ENCODE measurements around the gene NFIX.

Gene NFIX

DNA sequence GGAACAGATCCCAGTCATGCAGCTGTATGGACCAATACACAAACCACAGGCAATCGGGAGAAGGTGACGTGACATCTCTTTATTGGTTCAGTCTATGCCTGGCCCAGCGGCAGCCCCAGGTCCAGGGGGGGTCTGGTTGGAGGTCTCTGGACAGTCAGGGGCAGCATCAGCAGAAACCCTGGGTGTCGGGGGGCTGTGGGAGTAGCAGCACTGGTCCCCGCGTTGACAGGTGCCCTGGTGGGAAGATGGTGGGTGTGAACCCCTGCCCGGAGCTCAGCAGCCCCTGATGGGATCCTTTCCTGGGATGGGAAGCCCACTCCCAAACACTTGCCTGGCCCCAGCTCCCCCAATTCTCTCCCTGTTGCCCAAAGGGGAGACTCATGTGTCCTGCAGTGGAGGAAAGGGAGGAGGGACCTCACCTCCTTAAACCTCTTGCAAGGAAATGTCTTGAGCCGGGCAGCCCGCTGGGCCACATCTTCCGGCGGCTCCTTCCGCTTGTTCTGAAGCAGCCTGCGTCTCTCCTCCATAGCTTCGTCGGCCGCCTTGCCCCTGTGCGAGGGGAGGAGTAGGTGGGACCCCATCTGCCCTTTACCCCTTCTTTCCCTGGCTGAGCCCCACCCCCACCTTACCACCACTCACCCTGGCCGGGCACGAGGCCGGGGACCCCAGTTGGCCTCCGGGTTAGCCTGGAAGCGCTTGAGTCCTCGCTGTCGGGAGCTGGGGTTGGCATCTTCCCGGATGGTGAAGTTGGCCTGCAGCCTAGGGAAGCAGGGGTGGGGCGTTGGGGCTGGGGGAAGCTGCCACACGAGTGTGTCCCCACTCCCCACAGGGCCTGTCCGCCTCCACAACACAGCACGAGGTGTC is 109.8 kb downstream of the NFIX start:
- no peak for DNase-seq (ENCODE audit: low read depth)

DNA sequence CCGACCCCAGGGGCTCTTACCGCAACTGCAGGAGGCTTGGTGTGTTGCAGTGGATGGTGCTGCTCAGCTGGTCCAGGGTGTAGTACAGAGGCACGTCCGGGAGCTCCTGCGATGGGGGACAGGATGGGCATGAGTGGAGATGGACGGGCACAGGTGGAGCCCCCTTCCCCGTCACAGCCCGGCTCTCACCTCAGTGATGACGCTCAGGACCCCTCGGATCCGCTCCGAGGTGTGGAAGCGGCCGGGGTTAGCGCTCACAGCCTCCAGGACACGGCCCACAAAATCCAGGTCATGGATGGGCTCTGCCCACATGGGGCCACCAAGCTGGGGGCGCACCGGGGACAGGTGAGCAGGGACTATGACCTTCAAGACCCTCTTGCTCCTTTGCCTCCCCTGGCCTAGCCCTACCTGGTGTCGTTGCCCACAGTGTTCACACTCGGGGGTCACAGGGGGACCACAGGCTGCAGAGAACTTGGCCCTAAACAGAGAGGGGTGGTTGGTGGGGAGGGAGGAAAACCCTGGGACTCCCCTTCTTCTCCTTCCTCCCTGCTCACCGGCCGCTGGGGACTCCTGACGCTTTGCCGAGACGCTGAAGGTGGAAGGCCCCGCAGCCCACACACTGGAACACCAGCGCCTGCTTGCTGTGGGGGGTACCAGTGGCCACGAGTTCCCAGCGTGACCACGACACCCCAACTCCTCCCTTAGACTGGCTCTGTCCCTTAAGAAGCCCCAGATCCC is 114.3 kb downstream of the NFIX start:
- DNase-seq (ENCODE audit: low read depth) = no peak

DNA sequence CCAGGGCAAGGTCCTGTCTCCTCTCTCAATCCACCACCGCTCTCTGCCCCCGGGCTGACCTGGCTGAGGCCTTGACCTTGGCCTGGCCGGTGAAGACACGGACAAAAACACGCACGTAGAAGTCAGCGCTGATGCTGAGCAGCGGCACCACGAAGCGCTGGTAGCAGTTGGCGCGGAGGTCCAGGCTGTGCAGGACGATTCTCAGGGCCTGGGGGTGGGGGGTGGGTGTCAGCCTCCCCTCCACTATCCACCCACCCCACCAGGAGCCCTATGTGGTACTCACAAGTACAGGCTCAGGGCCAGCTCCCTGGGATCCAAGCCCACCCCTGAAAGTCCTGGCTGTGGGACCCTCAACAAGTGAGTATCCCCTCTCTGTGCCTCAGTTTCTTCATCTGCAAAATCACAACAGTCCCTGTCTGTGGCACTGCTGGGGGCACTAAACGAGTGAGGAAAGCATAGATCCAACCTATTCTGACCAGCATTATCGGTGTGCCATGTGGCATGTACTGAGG is 114.9 kb downstream of the NFIX start:
- DNase-seq (ENCODE audit: low read depth) = no peak

- DNase-seq (ENCODE audit: low read depth) = no peak
These were observed 117.3 kb downstream of the NFIX start for GRCh38 chr19:13112555-13112954.

DNA sequence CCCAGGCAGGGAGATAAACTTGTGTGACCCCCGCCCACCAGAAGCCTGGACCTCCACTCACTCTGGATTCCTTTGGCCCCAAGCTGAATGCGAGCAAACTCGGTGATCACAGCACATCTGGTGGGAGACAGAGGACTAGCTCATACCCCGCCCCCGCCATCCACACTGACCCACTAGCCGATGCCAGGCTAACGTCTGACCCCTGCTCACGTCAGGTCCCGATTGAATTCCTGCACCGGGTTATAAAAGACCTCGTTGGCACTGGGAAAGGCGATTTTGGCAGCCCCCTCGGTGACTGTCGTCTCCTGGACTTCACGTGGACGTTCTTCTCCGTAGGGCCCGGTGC is 120.6 kb downstream of the NFIX start:
- no peak for DNase-seq (ENCODE audit: low read depth)

GRCh38 chr19:13116282-13117175 is 121.3 kb downstream of the NFIX start, which contains the start of gene TRMT1:
TRMT1 (minus strand) TSS chr19:13116740; CDS start chr19:13116399, 341 bp downstream.
- peak; percentile 83 for DNase-seq (ENCODE audit: low read depth)

DNA sequence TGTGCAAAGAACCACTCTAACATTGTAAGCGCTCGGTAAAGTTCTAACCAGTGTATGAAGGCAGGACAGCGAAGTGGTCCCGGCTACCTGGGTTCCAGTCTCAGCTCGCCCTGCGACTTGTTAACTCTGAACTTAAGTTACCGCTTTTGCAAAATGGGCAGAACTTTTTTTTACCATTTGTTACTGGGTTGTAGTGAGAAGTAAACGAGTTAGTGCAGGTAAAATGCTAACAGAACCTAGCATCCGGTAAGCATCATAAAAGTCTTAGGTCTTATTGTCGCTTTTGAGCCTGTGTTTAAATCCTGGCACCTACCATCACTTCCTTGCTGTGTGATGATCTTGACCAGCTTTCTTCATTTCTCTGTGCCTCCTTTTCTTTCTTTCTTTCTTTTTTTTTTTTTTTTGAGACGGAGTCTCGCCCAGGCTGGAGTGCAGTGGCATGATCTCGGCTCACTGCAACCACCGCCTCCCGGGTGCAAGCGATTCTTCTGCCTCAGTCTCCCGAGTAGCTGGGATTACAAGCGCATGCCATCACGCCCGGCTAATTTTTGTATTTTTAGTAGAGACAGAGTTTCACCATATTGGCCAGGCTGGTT is 122.0 kb downstream of the NFIX start:
- no peak for DNase-seq (ENCODE audit: low read depth)

- peak; percentile 74 for DNase-seq (ENCODE audit: low read depth)
These were observed 122.6 kb downstream of the NFIX start, which contains the start of gene NACC1 for GRCh38 chr19:13117772-13118423. NACC1 (plus strand) TSS chr19:13118264; CDS start chr19:13135208, 16,944 bp downstream.

DNA sequence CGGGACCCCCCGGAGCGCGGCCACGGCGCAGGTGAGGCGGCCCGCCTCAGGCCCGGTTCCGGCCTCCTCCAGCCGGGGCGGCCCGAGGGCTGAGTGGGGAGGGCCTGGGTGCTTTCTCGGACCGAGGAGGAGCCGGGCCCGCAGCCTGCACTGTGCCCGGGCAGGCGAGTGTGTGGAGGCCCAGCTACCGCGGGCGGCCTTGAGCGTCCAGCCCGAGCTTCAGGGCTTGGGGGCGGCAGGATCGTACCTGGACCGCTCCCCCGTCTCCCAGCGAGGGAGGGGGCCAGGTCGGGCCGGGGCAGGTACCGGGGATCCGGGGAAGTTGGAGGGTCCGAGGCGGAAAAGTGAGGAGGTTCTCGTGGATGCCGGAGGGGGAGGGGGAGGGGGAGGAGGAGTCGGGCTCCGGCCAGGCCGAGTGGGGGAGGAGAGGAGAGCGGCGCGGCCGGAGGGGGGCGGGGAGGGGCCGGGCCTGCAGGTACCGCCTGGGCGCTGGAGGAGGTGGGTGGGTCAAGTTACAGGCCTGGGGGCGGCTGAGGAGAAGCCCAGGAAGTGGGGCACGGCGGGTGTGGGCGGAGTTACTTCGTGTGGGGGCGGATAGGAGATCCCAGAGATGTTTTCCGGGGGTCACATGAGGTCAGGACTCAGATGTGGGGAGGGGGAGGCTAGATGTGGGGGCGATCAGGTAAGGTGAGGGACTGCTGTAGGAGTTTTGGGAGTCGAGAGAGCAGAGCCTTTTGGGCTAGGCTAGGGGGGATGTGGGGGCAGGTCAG is 123.3 kb downstream of the NFIX start:
- no peak for DNase-seq (ENCODE audit: low read depth)

DNA sequence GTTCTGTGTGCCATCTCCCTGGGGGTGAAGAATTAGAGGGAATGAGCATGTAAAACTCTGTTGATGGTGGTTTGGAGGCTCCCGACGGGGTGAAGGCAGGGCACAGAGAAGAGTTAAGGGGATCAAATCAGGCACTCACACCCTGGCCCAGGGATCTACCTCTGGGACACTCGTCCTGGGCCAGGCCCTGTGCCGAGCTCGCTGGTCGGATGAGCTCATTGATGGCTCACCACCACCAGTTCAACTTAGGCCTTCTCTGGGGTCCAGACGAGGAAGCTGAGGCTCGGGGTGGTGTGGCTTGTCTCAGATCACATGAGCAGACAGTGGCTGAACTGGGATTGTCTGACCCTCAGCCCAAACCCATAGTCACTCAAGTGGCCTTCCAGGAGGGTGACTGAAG is 124.4 kb downstream of the NFIX start:
- DNase-seq (ENCODE audit: low read depth) = no peak

DNA sequence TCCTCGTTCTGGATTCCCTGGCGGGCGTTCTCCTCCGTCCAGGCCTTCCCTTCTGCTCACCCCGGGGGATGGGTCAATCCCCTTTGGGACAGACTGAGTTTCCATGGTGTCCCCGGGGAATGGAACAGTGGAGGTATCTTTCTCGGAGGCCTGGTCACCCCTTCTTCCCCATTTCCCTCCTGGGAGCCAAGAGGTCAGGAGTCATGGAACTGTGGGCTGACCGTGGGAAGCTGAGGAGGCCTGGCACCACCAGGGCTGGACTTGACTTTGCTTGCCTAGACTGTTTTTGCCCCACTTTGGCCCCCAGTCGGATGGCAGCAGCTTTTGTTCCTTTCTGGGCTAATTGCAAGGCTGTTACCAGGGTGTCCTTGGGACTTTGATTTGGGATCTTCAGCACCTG is 124.8 kb downstream of the NFIX start:
- DNase-seq (ENCODE audit: low read depth) = no peak

DNA sequence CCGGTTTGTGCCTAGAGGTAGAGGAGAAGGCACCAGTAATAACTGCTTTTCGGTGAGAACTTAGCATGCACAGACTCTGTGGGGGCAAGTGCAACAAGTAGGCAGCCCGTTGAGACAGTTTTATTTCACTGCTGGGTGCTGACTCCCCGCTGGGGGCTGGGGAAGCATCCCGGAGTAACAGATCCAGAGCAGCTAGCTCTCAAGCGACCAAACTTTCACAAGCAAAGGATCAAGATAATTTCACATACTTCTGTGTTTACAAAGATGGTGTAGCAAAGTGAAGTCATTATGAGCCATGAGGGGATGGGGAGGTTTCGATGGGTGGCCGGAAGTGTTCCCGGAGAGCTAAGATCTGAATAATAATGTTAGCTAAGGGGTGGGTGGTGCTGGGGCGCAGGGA is 125.5 kb downstream of the NFIX start:
- peak; percentile 37 for DNase-seq (ENCODE audit: low read depth)

DNA sequence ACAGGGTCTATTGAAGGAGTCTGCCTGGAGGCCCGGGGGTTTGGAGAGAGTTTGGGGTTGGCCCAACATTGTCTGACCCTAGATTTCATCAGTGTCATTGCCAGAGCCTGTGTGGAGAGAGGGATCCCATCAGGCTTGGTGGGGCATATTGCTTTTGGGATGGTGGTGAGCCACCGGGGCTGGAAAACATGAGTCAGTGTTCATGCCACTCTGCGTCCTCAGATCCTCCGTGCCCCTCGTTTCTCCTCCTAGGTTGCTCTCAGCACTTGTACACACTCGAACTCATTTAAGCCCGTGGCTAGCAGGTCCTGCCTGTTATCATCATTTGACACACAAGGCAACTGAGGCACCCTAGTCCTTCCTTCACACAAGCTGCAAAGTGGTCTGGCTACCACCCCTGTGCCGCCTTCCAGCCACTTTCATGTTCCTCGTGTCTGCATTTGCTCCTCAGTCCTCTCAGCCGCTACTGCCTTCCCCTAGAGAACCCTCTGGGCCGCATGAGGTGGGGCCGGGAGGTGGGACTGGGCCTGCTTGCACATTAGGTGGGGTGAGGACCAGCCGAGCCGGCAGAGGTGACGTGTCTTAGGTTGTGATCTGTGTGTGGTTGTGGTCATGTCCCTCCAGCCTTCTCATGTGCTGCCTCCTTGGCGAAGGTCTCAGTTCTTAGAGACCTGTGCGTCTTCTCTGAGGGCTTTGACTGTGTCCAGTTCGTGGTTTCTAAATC is 126.4 kb downstream of the NFIX start:
- DNase-seq (ENCODE audit: low read depth) = no peak

DNA sequence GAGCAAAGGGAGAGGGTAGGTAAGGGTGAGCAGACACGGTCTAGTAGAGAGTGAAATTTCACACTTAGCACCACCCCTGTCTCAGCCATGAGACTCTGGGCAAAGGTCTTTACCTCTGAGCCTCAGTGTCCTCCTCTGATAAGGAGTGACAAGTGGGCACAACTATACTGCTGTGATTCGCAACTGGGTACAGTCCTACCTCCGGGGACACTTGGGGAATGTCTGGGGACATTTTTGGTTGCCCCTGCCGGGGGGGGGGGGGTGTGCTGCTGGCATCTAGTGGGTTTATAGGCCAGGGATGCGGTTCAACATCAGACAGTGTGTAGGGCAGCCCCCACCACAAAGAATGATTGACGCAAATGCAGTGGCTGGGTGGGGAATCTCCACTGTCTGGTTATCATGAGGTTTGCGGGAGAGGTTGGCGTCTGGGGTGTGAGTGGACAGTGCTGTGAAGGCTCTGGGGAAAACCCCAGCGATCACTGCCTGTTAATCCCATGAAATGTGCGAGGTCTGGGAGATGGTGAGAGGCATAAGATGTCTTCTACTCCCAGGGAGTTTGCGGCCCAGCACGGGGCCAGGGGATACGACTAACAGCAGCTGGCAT is 127.1 kb downstream of the NFIX start:
- no peak for DNase-seq (ENCODE audit: low read depth)

- DNase-seq (ENCODE audit: low read depth) = no peak
These were observed 128.0 kb downstream of the NFIX start for GRCh38 chr19:13122980-13123957.

- DNase-seq (ENCODE audit: low read depth) = no peak
These were observed 131.8 kb downstream of the NFIX start for GRCh38 chr19:13127051-13127450.

DNA sequence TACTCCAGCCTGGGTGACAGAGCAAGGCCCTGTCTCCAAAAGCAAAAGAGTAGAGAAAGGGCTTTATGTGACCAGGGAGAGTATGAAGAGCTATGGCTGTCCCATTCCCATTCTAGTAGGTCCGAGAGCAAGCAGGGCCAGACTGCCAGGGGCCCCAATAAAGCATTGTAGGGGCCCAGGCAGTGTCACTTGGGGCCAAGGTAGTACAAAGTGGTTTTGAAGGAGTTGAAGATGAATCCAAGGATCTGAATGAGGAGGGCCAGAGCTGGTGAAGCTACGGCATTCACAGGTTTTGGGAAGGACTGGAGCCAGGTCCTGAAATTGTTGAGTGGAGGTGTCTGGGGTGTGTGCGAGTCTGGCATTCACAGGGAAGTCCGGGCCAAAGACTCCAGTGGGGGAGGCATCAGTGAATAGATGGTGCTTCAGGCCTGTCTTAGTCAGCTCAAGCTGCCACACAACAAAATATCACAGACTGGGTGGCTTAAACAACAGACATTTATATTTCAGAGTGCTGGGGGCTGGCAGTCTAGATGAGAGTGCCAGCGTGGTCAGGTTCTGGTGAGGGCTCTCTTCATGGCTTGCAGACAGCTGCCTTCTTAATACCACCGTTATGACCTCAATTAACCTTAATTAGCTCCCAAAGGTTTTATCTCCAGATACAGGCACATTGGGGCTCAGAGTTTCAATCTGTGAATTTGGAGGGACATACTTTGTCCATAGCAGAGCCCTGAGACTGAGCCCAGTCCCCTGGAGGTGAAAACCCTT is 132.7 kb downstream of the NFIX start:
- no peak for DNase-seq (ENCODE audit: low read depth)

Measured in GM04504 (cell line).